Liver (tissue), 3 donors: ENCODE data around the gene RAMP3.
A peak's percentile ranks its signal among the peaks of the same experiment; 100 is the strongest.

Source experiments
- EGR1 ChIP-seq, 2 donors: IDR thresholded peaks; 2 replicates each; pipeline ENCODE4 v1.6.1; 2016 to 2018; ENCODE audit warnings: antibody characterized with exemption in 2 of 2, low read depth in 2 of 2
- JUND ChIP-seq, 2 donors: IDR thresholded peaks; 2 replicates each; pipeline ENCODE4 v1.6.1; 2016; ENCODE audit warnings: antibody characterized with exemption in 2 of 2
- RAD21 ChIP-seq, 2 donors: IDR thresholded peaks; 2 replicates each; pipeline ENCODE4 v1.6.1; 2016; ENCODE audit warnings: antibody characterized with exemption in 2 of 2, mild to moderate bottlenecking in 2 of 2
- TAF1 ChIP-seq: conservative IDR thresholded peaks from 2 replicates; pipeline ENCODE4 v1.6.1; 2016; ENCODE audit warnings: antibody characterized with exemption, mild to moderate bottlenecking
- TF ChIP-seq, protein P1 (sequence below): fragments of 150-350 bp; IDR thresholded peaks from 2 replicates; pipeline ENCODE4 v1.5.1; 2017; ENCODE audit warnings: improper control_type of control experiment, low read depth, low read length; ENCODE audit not compliant: missing input control
- TF ChIP-seq, protein P2 (sequence below): IDR thresholded peaks from 2 replicates; pipeline ENCODE4 v1.6.1; 2016; ENCODE audit warnings: antibody characterized with exemption
- TF ChIP-seq, protein P3 (sequence below): IDR thresholded peaks from 2 replicates; pipeline ENCODE4 v1.6.1; 2016; ENCODE audit warnings: antibody characterized with exemption, mild to moderate bottlenecking
- donor health status: healthy.
- donor health status: healthy.

DNA sequence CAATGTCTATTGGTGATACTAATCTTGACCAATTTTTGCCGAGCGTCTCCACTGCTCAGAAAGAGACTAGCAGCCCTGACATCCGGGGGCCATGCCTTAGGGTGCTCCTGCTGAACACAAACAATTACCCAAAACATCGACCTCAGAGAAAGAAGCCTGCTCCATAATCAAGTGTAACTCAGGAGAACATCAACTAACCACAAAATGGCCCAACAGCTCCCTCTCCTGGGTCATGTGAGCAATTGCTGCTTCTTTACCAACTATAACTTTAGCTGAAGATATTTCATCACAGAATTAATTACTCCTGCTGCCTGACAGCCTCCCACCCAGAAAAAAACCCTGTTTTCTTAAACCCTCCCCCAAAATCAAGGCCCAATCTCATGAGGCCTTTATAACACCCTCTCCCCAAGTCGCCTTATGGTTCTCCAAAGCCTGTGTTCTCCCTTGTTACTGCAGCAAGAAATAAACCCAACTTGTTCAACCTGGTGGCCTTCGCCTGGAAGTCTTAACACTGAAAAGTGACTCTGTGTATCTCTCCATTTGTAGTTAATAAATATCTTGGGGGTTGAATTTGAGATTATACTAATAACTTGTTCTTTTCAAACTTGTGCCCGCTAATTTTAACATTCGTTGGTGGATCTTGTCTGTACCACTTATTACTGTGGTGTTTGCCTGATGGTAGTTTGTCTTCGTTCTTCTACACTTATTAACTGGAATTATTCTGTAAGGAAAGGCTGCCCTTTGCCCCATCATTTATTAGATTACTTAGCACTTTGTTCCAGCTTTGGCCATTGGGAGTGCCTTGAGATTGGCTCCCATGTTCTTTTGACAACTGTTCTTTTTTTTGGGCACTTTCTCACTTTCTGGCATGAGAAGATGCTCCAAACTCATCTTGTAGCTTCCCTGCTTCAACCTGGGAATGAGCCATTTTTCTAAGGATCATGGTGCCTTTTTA is 21.2 kb upstream of the RAMP3 start:
- no peak for TF ChIP-seq TAF1
- TF ChIP-seq, protein P1, sequence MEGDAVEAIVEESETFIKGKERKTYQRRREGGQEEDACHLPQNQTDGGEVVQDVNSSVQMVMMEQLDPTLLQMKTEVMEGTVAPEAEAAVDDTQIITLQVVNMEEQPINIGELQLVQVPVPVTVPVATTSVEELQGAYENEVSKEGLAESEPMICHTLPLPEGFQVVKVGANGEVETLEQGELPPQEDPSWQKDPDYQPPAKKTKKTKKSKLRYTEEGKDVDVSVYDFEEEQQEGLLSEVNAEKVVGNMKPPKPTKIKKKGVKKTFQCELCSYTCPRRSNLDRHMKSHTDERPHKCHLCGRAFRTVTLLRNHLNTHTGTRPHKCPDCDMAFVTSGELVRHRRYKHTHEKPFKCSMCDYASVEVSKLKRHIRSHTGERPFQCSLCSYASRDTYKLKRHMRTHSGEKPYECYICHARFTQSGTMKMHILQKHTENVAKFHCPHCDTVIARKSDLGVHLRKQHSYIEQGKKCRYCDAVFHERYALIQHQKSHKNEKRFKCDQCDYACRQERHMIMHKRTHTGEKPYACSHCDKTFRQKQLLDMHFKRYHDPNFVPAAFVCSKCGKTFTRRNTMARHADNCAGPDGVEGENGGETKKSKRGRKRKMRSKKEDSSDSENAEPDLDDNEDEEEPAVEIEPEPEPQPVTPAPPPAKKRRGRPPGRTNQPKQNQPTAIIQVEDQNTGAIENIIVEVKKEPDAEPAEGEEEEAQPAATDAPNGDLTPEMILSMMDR, result peak; percentile 95
- no peak for TF ChIP-seq EGR1 (IDR thresholded peaks at IDR 0.05; ENCODE audit: low read depth in 2 of 2)
- TF ChIP-seq, protein P2, sequence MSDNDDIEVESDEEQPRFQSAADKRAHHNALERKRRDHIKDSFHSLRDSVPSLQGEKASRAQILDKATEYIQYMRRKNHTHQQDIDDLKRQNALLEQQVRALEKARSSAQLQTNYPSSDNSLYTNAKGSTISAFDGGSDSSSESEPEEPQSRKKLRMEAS, result no peak
- peak; percentile 94 to 97 for TF ChIP-seq RAD21 (IDR thresholded peaks at IDR 0.05)
- TF ChIP-seq, protein P3, sequence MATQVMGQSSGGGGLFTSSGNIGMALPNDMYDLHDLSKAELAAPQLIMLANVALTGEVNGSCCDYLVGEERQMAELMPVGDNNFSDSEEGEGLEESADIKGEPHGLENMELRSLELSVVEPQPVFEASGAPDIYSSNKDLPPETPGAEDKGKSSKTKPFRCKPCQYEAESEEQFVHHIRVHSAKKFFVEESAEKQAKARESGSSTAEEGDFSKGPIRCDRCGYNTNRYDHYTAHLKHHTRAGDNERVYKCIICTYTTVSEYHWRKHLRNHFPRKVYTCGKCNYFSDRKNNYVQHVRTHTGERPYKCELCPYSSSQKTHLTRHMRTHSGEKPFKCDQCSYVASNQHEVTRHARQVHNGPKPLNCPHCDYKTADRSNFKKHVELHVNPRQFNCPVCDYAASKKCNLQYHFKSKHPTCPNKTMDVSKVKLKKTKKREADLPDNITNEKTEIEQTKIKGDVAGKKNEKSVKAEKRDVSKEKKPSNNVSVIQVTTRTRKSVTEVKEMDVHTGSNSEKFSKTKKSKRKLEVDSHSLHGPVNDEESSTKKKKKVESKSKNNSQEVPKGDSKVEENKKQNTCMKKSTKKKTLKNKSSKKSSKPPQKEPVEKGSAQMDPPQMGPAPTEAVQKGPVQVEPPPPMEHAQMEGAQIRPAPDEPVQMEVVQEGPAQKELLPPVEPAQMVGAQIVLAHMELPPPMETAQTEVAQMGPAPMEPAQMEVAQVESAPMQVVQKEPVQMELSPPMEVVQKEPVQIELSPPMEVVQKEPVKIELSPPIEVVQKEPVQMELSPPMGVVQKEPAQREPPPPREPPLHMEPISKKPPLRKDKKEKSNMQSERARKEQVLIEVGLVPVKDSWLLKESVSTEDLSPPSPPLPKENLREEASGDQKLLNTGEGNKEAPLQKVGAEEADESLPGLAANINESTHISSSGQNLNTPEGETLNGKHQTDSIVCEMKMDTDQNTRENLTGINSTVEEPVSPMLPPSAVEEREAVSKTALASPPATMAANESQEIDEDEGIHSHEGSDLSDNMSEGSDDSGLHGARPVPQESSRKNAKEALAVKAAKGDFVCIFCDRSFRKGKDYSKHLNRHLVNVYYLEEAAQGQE, result no peak
- TF ChIP-seq JUND (IDR thresholded peaks at IDR 0.05), result no peak
